Bone marrow (tissue), 2 donors: ENCODE measurements around the gene KCNJ5.

Experiments
- DNase-seq, 2 donors: peaks; one replicate each; lab custom pipeline; 2025; lab: John Stamatoyannopoulos, UW

The KCNJ5 gene

DNA sequence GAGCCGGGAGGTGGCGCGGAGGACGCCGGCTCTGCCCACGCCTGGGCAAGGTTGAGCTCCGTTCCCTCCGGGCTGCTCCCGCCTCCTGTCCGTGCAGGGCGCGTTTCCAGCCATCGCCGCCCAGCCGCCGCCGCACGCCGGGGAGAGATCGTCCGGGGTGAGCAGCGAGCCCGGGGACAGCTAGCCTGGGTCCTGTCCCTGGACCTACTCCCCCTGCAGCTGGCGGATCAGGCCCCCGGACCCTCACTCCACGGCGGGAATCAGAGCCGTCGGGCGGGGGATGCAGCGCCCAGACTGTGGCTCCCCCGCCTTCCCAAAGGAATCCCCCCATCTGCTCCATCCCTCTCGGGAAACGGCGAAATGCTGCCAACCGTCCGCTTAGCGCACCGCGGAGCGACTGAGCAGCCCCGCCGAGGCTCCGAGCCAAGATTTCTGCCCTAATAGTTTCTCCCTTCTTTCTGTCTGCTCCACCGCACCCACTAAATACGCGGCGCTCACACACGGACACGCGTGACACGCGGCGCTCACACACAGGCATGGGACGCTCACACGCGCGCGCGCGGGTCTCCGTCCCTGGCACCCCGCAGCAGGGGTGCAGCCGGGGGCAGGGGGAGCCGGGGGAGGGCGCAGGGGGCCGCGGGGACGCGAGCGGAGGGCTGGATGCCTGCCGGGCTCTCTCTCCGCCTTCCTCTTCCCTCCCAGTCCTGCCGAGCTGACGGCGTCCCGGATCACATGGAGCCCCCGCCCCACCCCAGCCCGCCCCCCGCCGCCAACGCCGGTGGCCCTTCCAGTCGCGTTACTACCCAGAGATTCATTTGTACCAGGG lies at the start of gene KCNJ5:
TSS of gene KCNJ5 (plus strand) at position 814 of the 826 bp plus-strand sequence. CDS start 19,918 bp downstream, outside the sequence.
- DNase-seq: peak in 1 of 2 donors; percentile 22

DNA sequence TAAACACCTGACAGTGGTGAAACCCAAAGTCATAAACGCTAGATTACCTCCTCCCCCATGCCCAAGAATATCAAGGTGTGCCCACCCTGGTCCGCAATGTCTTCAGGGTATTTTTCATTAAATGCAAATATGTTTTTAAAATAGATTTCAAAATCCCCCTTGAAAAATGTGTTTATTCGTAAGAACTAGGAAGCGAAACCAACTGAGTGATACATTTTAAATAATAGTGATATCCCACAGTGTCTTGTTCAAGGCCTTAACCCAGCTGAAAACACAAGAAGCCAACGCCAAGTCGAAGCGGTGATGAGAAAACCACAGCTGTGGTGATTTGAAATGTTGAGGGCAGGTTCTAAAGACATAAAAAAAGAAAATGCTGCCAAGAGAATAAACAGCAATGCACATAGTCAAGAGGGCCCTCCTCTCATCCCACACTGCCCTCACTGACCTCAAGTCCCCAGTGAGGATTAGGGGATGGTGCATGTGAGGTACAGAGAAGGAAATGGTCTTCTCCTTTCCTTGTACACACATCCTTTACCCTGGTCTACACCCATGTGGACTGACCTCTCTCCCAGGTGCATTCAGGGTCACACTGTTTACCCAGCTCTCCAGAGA lies 49.6 kb upstream of the KCNJ5 start:
- no peak for DNase-seq

GRCh38 chr11:128843198-128843785 lies 47.9 kb upstream of the KCNJ5 start:
- peak in 1 of 2 donors; percentile 15 for DNase-seq

DNA sequence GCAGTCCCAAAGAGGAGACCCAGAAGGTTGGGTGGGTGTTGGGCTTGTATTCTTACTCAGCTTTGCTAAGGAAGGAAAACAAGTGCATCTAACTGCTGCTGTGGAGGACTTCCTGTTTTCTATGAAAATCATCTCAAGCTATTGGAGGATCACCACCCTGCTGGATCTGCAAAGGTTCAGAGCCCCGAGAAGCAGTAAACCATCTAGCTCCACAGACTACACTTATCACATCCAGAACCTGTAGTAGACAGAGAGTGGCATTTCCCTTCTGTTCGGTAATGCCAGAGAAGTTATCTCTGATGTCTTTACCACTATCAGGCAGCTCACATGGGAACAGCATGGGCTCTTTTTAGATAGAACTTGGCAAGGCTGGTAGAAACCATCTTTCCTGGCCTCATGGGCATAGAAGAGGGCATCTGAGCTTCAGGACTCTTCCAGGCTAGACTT lies 45.8 kb upstream of the KCNJ5 start:
- peak in 1 of 2 donors; percentile 41 for DNase-seq

DNA sequence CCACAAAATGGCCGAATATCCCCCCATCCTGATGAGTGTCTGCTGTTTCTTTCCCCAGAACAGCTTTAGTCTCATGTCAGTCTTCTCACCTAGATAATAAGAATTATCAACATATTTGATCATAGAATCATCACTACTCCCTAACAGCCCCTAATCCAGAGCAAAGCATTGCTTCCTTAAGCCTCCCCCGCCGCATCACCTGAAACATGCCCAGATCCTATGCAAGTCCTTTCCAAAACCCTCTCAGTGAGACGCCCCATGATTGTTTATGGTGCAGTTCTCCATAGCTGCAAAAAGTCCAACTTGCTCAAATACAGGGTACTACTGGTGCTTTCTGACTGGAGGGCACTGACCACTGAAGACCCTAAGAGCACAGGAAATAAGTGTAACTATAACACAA lies 44.2 kb upstream of the KCNJ5 start:
- DNase-seq: no peak

- peak in 1 of 2 donors; percentile 9 for DNase-seq
Measured at GRCh38 chr11:128848815-128849455, 42.2 kb upstream of the KCNJ5 start.

DNA sequence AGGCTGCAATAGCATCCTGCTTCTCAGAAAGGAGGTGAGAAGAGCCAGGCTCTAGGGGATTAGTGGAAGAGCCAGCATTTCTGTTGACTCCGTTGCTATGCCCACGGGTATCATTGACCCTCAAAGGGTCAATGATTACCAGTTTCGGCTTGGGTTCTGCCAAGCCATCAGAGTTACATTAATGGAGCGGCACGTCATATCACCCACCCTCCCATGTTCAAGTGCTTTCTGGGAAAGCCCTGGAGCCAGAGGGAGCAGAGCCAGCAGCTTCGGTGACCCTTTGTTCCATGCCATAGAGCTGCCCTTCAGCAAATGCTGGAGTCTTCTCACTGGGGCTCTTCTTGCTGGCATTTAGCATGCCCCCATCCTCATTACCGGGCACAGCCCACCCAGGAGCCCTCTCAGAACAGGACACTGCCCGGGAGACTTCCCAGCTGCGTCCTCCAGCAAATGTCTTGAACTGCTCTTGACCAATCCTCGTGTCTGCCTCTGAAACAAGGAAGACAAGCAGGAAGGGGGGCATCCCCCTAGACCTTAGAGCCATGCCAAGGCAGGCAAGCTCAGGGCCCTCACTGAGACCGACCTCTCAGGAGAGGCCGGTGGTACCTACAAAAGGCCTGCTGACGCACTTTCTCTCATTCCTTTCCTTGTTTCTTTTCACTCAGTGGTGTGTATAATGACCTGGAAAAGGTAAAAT lies 38.7 kb upstream of the KCNJ5 start:
- no peak for DNase-seq

DNA sequence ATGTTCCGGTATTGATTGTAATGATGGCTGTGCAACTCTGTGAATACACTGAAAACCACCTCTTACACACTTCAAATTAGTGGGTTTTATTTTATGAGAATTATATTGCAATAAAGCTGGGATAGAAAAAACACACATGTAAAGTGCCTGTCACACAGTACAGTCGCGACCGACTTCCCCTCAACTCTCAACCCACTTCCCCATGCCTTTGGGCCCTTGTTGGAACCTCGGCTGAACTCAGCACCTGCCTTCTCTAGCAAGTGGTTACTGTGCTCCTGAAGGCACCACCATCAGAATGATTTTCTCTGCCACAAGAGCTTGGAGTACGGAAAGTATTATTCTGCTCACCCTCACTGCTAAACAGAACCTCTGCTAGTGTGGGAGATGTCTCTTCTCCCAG lies 37.6 kb upstream of the KCNJ5 start:
- no peak for DNase-seq

DNA sequence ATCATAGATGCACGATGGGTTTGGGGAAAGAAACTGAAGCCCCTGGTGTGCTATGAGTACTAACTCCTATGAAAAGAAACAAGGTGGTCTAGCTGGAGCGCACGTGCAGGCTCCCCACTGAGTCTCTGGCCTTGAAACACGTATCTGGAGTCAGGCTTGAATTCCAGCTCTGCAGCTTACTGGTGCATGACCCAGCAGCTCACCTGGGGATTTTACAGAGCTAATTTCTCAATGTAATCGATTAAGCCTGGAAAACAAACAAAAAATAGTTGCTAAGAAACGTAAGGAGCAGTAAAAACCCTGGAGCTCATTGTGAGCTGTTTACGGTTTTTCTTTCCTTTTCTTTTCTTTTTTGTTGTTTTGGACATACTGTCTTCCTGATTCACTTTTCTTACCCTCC lies 36.3 kb upstream of the KCNJ5 start:
- no peak for DNase-seq

DNA sequence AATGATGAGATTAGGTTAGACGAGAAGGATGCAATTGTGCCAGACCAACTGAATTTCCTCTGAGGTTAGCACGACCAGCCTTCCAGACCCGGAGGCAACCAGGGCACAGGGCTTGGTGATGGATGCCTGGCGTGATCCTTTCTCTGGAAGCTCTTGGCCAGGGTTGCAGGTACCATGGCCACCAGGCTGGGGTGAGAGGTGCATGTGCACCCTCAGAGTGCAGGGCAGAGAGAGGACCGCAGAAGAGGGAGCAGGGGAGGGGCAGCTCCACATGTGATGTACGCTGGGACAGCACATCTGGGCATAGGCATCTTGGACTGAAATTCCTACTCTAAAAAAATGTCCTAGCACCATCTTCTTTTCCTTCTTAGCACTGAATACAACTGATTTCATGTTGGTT lies 34.9 kb upstream of the KCNJ5 start:
- no peak for DNase-seq

DNA sequence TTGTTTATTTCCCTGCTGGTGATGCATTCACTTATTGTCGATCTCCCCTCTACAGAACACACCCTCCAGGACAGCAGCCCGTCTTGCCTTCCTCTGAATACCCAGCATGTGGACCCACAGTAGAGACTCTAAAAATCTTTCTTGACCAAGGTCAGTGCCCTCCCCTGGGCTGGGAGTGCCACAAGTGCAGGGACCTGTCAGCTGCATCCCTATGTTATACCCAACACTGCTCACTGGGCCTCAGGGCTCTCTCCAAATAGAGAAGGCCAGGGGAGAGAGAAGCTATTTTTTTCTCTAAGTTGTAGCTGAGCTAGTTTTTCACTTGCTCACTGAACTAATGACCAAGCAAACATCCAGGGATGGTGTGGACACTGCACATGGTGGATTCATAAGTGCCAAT lies 33.8 kb upstream of the KCNJ5 start:
- DNase-seq: no peak

DNA sequence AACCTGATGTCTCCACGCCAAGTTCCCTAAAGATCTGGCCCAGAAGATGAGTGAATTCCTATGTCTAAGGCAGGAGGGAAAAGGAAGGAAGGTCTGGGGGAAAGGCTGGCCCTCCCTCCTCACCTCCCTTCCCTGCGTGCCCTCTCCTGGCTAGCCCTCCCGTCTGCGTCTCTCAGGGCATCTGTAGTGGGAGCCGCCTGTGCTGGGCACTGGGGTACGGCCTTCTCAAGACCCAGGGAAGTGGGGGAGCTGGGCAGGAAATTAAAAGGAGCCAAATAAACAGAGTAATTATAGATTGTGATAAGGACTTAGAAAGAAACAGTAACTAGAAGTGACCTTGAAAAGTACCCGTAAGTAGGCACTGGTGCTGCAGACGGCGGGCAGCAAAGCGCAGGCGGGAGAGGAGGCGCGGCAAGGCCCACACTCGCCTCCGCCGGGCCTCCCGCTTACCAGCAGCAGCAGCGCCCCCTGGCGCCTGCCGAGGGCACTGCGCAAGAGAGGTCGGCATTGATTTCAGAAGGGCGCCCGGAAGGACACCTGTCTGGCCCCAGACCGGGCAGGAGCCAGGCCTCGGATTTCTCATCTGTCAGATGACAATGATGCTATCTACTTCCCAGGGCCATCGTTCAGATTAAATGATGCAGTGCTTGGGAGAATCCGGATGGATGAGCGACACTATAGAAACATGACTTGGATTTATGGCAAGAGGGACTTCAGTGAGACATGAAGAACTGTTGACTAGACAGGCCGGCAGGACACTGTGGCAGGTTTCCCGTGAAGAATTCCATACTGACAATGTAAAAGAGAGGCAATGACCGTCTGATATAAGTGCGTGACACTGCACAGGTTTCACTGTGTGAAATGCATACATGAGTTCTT lies 31.4 kb upstream of the KCNJ5 start:
- peak; percentile 12 to 31 for DNase-seq

DNA sequence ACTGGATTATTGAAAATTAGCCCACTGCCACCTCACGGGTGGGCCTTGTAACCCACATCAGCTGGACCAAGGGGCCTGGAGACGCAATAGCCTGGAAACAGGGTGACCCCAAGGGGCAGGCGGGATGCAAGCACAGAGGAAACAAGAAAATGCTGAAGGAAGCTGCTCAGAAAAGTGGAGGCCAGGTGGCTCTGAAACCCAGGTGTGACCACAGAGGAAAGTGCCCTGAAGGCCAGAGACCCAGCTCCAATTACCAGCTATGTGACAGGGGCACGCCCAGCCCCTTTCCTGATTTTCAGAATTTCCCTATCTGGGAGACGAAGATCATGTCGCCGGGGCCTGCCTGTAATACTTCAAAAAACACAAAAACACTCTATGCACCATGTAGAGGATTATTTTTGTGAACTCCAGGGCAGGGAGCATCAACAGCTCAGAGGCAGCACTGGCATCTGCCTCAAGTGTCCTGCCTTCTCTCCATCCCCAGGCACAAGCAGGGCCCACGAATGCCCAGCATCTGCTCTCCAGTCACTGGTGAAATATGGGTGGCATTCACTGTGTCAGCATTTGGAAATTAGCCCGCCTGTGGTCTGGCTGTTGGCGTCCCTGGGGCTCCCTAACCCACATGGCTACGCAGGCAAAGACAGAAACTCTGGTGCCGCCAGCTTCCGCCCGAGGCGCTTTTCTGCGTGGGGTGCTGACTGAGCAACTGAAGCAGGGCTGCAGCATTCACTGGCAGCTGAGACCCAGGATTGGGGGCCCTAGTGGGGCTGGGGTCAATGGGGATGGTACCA lies 30.4 kb upstream of the KCNJ5 start:
- DNase-seq: no peak

- no peak for DNase-seq
Measured at GRCh38 chr11:128862406-128862805, 28.8 kb upstream of the KCNJ5 start.

GRCh38 chr11:128862908-128863660 lies 28.1 kb upstream of the KCNJ5 start:
- no peak for DNase-seq

DNA sequence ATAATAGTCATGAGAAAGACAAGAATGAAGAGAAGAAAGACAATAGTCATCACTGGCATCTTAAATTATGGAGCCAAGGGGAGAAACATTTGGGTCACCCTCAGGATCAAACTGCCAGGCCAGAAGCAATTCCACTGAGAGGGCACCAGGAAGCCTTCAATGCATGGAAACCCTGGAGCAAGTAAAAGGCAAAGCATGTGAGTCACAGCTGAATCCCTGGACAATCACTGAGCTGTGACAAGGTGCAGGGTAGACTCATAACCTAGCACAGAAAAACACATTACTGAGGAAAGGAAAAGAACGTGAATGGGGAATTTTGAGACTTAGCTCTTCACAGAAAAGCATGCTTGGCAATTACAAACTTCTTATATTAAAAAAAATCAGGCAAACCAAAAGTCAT lies 25.7 kb upstream of the KCNJ5 start:
- no peak for DNase-seq

GRCh38 chr11:128867277-128867676 lies 23.9 kb upstream of the KCNJ5 start, which contains the start of gene KCNJ1:
Gene KCNJ1, minus strand, starts transcription at chr11:128867296. Its CDS starts 27,053 bp downstream, at chr11:128840243.
- DNase-seq: no peak

DNA sequence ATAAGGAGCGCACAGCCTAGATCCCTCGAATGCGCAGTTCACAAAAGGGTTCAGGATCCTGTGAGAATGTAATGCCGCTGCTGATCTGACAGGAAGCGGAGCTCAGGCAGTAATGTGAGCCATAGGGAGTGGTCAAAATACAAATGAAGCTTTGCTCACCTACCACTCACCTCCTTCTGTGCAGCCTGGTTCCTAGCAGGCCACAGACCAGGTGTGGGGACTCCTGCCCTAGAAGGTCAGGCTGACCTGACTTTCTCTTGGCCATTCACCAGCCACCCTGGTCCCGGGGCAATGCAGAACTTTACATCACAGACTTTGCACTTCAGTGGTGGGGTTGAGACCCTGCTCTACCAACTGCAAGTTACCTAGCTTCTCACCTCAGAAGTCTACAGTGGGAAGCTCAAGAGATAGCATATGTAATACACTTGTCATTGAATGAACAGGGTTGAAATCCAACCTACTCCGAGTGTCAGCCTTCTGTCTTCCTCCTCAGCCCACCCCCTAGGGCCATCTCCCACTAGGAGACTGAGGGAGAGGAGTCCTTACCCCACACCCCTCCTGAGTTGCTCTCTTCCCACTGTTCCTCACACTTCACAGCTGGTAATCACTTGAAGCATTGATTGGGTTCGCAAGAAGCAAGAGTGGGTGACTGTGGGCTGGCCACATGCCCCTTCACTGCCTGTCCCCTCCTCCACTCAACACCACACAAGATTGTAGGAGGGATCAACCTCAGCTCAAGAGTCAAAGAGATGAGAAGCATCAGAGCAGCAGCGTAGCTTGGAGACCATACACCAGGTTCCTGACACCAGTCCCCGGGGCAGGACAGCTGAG lies 22.1 kb upstream of the KCNJ5 start:
- DNase-seq: no peak
